ENCODE measurements around the gene MSGN1. TPM values are rescaled to one million over a fixed set of nuclear protein-coding genes. Genes with fewer than 3 reads are reported as not detected.

Gene MSGN1, protein sequence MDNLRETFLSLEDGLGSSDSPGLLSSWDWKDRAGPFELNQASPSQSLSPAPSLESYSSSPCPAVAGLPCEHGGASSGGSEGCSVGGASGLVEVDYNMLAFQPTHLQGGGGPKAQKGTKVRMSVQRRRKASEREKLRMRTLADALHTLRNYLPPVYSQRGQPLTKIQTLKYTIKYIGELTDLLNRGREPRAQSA
- not detected in 2 replicates for total RNA-seq (2012; rRNA removed)

DNA sequence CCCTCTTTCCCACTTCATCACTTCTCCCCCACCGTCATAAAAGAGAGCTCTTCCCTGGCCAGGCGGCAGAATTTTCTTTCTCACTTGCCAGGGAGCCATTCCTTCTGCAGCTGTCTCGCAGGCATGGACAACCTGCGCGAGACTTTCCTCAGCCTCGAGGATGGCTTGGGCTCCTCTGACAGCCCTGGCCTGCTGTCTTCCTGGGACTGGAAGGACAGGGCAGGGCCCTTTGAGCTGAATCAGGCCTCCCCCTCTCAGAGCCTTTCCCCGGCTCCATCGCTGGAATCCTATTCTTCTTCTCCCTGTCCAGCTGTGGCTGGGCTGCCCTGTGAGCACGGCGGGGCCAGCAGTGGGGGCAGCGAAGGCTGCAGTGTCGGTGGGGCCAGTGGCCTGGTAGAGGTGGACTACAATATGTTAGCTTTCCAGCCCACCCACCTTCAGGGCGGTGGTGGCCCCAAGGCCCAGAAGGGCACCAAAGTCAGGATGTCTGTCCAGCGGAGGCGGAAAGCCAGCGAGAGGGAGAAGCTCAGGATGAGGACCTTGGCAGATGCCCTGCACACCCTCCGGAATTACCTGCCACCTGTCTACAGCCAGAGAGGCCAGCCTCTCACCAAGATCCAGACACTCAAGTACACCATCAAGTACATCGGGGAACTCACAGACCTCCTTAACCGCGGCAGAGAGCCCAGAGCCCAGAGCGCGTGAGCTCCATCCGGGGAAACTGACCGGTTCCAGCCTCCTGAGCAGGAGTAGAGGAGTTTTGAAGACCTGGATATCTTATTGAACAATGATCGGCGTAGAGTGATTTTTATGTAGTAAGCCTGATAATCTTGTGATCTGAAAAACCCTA lies at the start of gene MSGN1:
MSGN1 (plus strand) TSS at position 65 of the 850 bp plus-strand sequence; CDS start at position 124, 59 bp downstream.
- no peaks in the 10 kb centered on the region for H3K9me3 ChIP-seq (replicated peaks; ENCODE audit: low read length)
- no peaks in the 10 kb centered on the region for H3K36me3 ChIP-seq (ENCODE audit: insufficient read depth, low read length)
- H3K27me3 ChIP-seq (ENCODE audit: control insufficient read depth, insufficient read depth, low read length): no peaks in the 10 kb centered on the region
- H3K4me2 ChIP-seq (ENCODE audit: low read length): no peak within 1 kb of the TSS
- peaks cover 17% of the 10 kb centered on the region for H3K4me1 ChIP-seq (ENCODE audit: control insufficient read depth, insufficient read depth, low read length)
- no peak within 1 kb of the TSS for H3K9ac ChIP-seq (ENCODE audit: low read depth, low read length)
- no peak within 1 kb of the TSS for H3K4me3 ChIP-seq (ENCODE audit: low read length)

DNA sequence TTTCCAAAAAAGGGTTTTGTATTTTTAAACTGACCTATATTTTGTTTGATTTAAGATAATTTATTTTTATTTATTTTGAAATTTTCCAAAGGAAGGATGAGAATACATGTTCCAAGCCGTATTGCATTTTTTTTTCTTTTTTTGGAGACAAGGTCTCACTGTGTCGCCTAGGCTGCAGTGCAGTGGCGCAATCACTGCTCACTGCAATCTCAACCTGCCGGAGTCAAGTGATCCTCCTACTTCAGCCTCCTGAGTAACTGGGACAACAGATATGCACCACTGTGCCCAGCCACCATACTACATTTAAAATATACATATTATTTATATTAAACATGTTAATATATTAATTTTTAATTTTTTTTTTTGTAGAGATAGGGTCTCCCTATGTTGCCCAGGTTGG lies 47.4 kb upstream of the MSGN1 start:
- H3K4me2 ChIP-seq (ENCODE audit: low read length): no peak overlapping the region
- H3K36me3 ChIP-seq (ENCODE audit: insufficient read depth, low read length): peaks cover 9% of the 10 kb centered on the region
- no peak overlapping the region for H3K4me3 ChIP-seq (ENCODE audit: low read length)
- H3K27me3 ChIP-seq (ENCODE audit: control insufficient read depth, insufficient read depth, low read length): no peaks in the 10 kb centered on the region
- no peaks in the 10 kb centered on the region for H3K4me1 ChIP-seq (ENCODE audit: control insufficient read depth, insufficient read depth, low read length)
- no peak overlapping the region for H3K9ac ChIP-seq (ENCODE audit: low read depth, low read length)
- no peaks in the 10 kb centered on the region for H3K9me3 ChIP-seq (replicated peaks; ENCODE audit: low read length)

DNA sequence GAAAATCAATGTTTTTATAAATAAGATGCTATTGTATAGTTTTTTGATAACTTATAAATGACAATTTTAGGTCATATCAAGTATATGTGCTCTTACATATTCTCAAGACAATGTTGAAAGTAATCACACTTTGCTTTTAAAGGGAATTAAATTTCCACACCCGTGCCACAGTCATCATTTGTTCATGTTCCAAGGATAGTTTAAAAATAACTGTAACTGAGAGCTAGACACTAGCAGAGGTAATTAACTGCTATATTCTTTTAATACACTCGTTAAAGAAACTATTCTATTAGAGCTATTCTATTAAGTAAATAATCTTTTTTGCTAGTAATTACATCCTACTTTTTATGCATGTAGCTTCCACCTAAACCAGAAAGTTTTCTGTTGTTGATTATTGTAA lies 44.3 kb upstream of the MSGN1 start:
- Histone ChIP-seq H3K4me2 (ENCODE audit: low read length) (no peak overlapping the region), H3K4me1 (ENCODE audit: control insufficient read depth, insufficient read depth, low read length) (no peaks in the 10 kb centered on the region), H3K27me3 (ENCODE audit: control insufficient read depth, insufficient read depth, low read length) (no peaks in the 10 kb centered on the region), H3K9ac (ENCODE audit: low read depth, low read length) (no peak overlapping the region), H3K4me3 (ENCODE audit: low read length) (no peak overlapping the region), H3K9me3 (replicated peaks; ENCODE audit: low read length) (no peaks in the 10 kb centered on the region), H3K36me3 (ENCODE audit: insufficient read depth, low read length) (peaks cover 10% of the 10 kb centered on the region)

DNA sequence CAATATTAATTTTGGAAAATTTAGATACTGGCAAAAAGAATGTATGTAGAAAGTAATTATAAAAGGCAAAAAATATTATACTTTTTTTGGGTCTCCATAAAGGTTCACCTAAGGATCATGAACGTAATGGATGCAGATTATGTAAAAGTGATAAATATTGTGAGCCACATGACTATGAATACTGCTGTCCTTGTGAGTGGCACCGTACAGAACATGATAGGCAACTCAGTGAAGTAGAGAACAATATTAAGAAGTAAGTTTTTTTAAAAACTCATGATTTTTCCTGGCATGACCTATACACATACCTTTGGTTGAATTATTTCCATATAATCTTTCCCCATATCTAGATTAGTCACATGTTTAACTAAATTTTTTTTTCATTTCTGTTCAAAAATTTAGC lies 43.7 kb upstream of the MSGN1 start:
- no peak overlapping the region for H3K4me3 ChIP-seq (ENCODE audit: low read length)
- H3K9me3 ChIP-seq (replicated peaks; ENCODE audit: low read length): no peaks in the 10 kb centered on the region
- H3K4me2 ChIP-seq (ENCODE audit: low read length): no peak overlapping the region
- H3K27me3 ChIP-seq (ENCODE audit: control insufficient read depth, insufficient read depth, low read length): no peaks in the 10 kb centered on the region
- no peak overlapping the region for H3K9ac ChIP-seq (ENCODE audit: low read depth, low read length)
- H3K36me3 ChIP-seq (ENCODE audit: insufficient read depth, low read length): peaks cover 7% of the 10 kb centered on the region
- H3K4me1 ChIP-seq (ENCODE audit: control insufficient read depth, insufficient read depth, low read length): no peaks in the 10 kb centered on the region

DNA sequence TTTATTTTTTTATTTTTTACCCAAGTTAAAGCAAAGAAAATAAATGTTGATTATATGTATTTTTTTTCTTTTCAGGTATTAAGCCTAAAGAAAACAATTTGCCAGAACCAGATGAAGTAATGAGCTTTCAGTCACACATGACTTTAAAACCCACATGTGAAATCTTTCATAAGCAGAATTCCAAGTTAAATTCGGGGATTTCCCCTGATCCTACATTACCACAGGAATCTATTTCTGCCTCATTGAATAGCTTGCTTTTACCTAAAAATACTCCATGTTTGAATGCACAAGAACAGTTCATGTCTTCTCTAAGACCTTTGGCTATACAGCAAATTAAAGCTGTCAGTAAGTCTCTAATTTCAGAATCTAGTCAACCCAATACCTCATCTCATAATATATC lies 35.7 kb upstream of the MSGN1 start:
- Histone ChIP-seq H3K9ac (ENCODE audit: low read depth, low read length) (no peak overlapping the region), H3K4me1 (ENCODE audit: control insufficient read depth, insufficient read depth, low read length) (no peaks in the 10 kb centered on the region), H3K36me3 (ENCODE audit: insufficient read depth, low read length) (peaks cover 21% of the 10 kb centered on the region), H3K9me3 (replicated peaks; ENCODE audit: low read length) (no peaks in the 10 kb centered on the region), H3K4me2 (ENCODE audit: low read length) (no peak overlapping the region), H3K27me3 (ENCODE audit: control insufficient read depth, insufficient read depth, low read length) (no peaks in the 10 kb centered on the region), H3K4me3 (ENCODE audit: low read length) (no peak overlapping the region)

DNA sequence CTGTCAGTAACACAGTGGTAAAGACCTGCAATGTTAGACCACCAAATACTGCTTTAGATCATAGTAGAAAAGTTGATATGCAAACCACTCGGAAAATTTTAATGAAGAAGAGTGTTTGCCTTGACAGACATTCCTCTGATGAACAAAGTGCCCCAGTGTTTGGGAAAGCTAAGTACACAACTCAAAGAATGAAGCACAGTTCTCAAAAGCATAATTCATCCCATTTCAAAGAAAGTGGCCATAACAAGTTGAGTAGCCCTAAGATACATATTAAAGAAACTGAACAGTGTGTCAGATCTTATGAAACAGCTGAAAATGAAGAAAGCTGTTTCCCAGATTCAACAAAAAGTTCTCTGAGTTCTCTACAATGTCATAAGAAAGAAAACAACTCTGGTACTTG lies 34.8 kb upstream of the MSGN1 start:
- no peaks in the 10 kb centered on the region for H3K4me1 ChIP-seq (ENCODE audit: control insufficient read depth, insufficient read depth, low read length)
- H3K27me3 ChIP-seq (ENCODE audit: control insufficient read depth, insufficient read depth, low read length): no peaks in the 10 kb centered on the region
- H3K9me3 ChIP-seq (replicated peaks; ENCODE audit: low read length): no peaks in the 10 kb centered on the region
- no peak overlapping the region for H3K9ac ChIP-seq (ENCODE audit: low read depth, low read length)
- no peak overlapping the region for H3K4me3 ChIP-seq (ENCODE audit: low read length)
- H3K36me3 ChIP-seq (ENCODE audit: insufficient read depth, low read length): peaks cover 21% of the 10 kb centered on the region
- no peak overlapping the region for H3K4me2 ChIP-seq (ENCODE audit: low read length)

DNA sequence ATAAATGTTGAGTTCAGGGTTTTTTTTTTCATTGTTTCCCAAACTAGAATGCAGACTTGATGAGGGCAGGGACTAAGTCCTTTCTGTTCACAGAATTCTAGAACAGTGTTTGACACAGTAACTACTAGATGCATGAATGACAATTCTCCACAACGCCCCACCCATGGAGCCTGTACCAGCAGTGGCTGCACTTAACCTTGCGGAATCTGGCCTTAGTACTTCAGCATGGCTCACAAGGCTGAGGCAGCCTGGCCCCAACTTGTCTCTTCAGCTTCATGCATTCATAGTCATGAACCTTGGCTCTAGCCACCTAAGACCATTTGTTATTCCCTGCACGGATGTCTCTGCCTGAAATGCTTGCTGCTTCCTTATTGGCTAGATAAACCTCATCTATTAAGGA lies 29.5 kb upstream of the MSGN1 start:
- H3K27me3 ChIP-seq (ENCODE audit: control insufficient read depth, insufficient read depth, low read length): no peaks in the 10 kb centered on the region
- H3K4me2 ChIP-seq (ENCODE audit: low read length): no peak overlapping the region
- H3K4me3 ChIP-seq (ENCODE audit: low read length): no peak overlapping the region
- H3K4me1 ChIP-seq (ENCODE audit: control insufficient read depth, insufficient read depth, low read length): peaks cover 11% of the 10 kb centered on the region
- no peak overlapping the region for H3K9ac ChIP-seq (ENCODE audit: low read depth, low read length)
- no peaks in the 10 kb centered on the region for H3K36me3 ChIP-seq (ENCODE audit: insufficient read depth, low read length)
- no peaks in the 10 kb centered on the region for H3K9me3 ChIP-seq (replicated peaks; ENCODE audit: low read length)

DNA sequence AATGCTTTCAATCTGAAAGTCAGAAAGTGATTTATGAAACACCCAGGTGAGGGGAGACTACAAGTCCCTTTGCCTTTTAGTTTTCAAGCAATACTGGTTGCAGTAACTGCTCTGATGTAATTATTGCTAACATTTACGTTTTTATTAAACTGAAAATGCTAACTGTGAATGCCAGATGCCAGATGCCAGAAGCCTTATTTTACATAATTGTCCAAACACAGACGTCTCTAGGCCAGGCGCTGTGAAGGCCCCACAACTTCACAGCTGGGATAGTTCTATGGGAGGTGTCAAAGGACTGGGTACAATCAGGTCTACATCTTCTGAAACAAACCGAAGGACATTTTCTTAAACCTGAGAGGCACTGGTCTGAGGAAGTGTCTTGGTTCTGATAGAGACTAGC lies 27.5 kb upstream of the MSGN1 start:
- H3K4me3 ChIP-seq (ENCODE audit: low read length): no peak overlapping the region
- H3K9ac ChIP-seq (ENCODE audit: low read depth, low read length): no peak overlapping the region
- H3K4me1 ChIP-seq (ENCODE audit: control insufficient read depth, insufficient read depth, low read length): peaks cover 21% of the 10 kb centered on the region
- H3K9me3 ChIP-seq (replicated peaks; ENCODE audit: low read length): no peaks in the 10 kb centered on the region
- H3K4me2 ChIP-seq (ENCODE audit: low read length): no peak overlapping the region
- no peaks in the 10 kb centered on the region for H3K27me3 ChIP-seq (ENCODE audit: control insufficient read depth, insufficient read depth, low read length)
- no peaks in the 10 kb centered on the region for H3K36me3 ChIP-seq (ENCODE audit: insufficient read depth, low read length)

DNA sequence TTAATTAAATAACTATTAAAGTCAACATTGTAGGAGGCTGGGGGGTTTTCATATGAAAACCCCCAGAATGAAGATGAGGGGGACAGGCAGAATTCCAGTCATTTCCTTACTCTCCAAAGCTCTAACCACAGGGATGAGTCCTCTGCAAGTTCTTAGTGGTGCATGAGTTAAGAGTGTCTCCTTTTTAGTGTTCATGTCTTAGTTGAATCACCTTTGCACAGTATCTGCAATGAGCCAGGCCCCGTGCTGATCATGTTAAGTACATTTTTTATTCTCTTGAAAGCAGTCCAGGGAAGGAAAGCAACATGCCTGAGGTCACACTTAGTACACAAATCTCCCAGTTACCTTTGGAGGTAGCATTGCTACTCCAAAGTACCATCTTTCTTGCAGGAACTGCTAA lies 25.7 kb upstream of the MSGN1 start:
- H3K4me2 ChIP-seq (ENCODE audit: low read length): peak overlapping the region; percentile 8
- no peak overlapping the region for H3K4me3 ChIP-seq (ENCODE audit: low read length)
- no peaks in the 10 kb centered on the region for H3K36me3 ChIP-seq (ENCODE audit: insufficient read depth, low read length)
- peak overlapping the region; percentile 46 for H3K9ac ChIP-seq (ENCODE audit: low read depth, low read length)
- H3K9me3 ChIP-seq (replicated peaks; ENCODE audit: low read length): no peaks in the 10 kb centered on the region
- H3K27me3 ChIP-seq (ENCODE audit: control insufficient read depth, insufficient read depth, low read length): no peaks in the 10 kb centered on the region
- H3K4me1 ChIP-seq (ENCODE audit: control insufficient read depth, insufficient read depth, low read length): peaks cover 24% of the 10 kb centered on the region

DNA sequence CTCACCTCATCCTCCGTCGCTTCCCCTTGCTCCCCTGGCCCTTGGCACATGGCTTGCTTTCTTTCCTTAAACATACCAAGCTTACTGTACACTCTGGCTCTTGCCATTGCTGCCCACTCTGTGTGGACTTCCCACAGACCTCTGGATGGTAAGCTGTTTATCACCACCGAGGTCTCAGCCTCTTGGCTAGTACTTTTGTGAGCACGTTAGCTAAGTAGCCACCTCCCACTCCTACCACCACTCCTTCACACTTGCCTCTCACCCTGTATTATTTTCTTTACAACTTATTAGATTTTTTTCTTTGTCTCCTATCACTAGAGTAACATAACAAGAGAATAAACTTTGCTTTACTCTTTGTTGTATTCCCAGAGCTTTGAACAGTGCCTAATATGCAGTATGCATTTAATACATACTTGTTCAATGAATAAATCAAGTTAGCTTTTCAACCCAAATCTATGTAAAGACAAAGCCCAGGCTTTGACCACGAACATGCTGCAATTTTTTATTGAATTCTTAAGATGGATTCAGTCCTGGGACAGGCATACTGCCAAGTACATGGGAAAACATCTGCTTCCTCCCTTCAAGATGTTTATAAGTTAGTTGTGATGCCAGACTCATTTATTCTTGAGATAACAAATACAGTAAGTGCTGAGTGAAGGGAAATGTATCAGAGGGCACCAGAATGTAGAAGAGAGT lies 25.0 kb upstream of the MSGN1 start:
- Histone ChIP-seq H3K36me3 (ENCODE audit: insufficient read depth, low read length) (no peaks in the 10 kb centered on the region), H3K4me2 (ENCODE audit: low read length) (peak overlapping the region; percentile 8)

DNA sequence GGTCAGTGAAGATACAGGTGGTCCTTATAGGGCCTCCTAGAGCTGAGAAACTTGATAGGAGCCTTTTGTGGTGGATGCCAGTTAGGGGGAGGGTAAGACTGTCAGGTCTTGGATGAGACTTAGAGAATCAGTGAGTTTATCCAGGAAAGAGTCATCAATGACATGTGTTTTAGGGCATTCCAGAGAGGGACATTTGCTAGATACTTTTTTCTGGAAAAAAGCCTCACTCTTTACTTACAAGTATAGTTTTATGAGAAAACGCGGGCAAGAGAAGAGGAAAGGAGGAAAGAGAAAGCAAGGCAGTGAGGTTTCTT lies 24.5 kb upstream of the MSGN1 start:
- Histone ChIP-seq H3K9ac (ENCODE audit: low read depth, low read length) (no peak overlapping the region), H3K27me3 (ENCODE audit: control insufficient read depth, insufficient read depth, low read length) (no peaks in the 10 kb centered on the region), H3K4me1 (ENCODE audit: control insufficient read depth, insufficient read depth, low read length) (peaks cover 24% of the 10 kb centered on the region), H3K4me2 (ENCODE audit: low read length) (no peak overlapping the region), H3K9me3 (replicated peaks; ENCODE audit: low read length) (no peaks in the 10 kb centered on the region), H3K36me3 (ENCODE audit: insufficient read depth, low read length) (no peaks in the 10 kb centered on the region), H3K4me3 (ENCODE audit: low read length) (no peak overlapping the region)

More for the DNA sequence above, 25.0 kb upstream of the MSGN1 start:
- Histone ChIP-seq H3K4me1 (ENCODE audit: control insufficient read depth, insufficient read depth, low read length) (peaks cover 24% of the 10 kb centered on the region), H3K9me3 (replicated peaks; ENCODE audit: low read length) (no peaks in the 10 kb centered on the region), H3K4me3 (ENCODE audit: low read length) (no peak overlapping the region), H3K27me3 (ENCODE audit: control insufficient read depth, insufficient read depth, low read length) (no peaks in the 10 kb centered on the region), H3K9ac (ENCODE audit: low read depth, low read length) (peak overlapping the region; percentile 46)

All from skeletal muscle satellite cell (primary cell).